NCI-H510A (cell line): ENCODE results near the gene NELFB.
A peak's percentile ranks its signal among the peaks of the same experiment; 100 is the strongest.

Experiments
- DNase-seq: peaks from one replicate; lab custom pipeline; 2025; lab: John Stamatoyannopoulos, UW

NELFB gene

GRCh38 chr9:137303151-137303892 is 48.2 kb downstream of the NELFB start:
- no peak for DNase-seq

- no peak for DNase-seq
Observed at GRCh38 chr9:137303893-137304382, 48.8 kb downstream of the NELFB start.

- no peak for DNase-seq
Observed at GRCh38 chr9:137304383-137305059, 49.4 kb downstream of the NELFB start.

GRCh38 chr9:137305060-137305797 is 50.1 kb downstream of the NELFB start:
- DNase-seq = peak; percentile 84

GRCh38 chr9:137305798-137306065 is 50.6 kb downstream of the NELFB start:
- DNase-seq = no peak

- no peak for DNase-seq
Observed at GRCh38 chr9:137306066-137306849, 51.1 kb downstream of the NELFB start.

- no peak for DNase-seq
Observed at GRCh38 chr9:137306850-137307254, 51.7 kb downstream of the NELFB start.

GRCh38 chr9:137307255-137308056 is 52.3 kb downstream of the NELFB start:
- DNase-seq = peak; percentile 31

GRCh38 chr9:137308057-137308619 is 53.0 kb downstream of the NELFB start:
- no peak for DNase-seq

GRCh38 chr9:137309368-137310188 is 54.5 kb downstream of the NELFB start:
- DNase-seq = no peak

- peak; percentile 85 for DNase-seq
Observed at GRCh38 chr9:137310189-137311052, 55.3 kb downstream of the NELFB start.

GRCh38 chr9:137311171-137311985 is 56.3 kb downstream of the NELFB start:
- DNase-seq = peak; percentile 81

- no peak for DNase-seq
Observed at GRCh38 chr9:137311986-137312851, 57.1 kb downstream of the NELFB start.

GRCh38 chr9:137312852-137313325 is 57.8 kb downstream of the NELFB start:
- DNase-seq = no peak

GRCh38 chr9:137313326-137313936 is 58.3 kb downstream of the NELFB start:
- no peak for DNase-seq

GRCh38 chr9:137313956-137314560 is 58.9 kb downstream of the NELFB start:
- DNase-seq = no peak
